Raji (cell line): Measurements from ENCODE around the gene ADGRG3.

ENCODE experiments used
- POLR2A ChIP-seq: IDR thresholded peaks from 2 replicates; pipeline ENCODE4 v1.6.1; 2011; ENCODE audit warnings: low read depth, low read length, control low read depth; ENCODE audit not compliant: insufficient read depth

Gene ADGRG3

GRCh38 chr16:57627184-57627871, 40.8 kb upstream of the ADGRG3 start:
- TF ChIP-seq POLR2A, result no peak

- TF ChIP-seq POLR2A, result no peak
Measured at GRCh38 chr16:57628008-57628781, 39.9 kb upstream of the ADGRG3 start, which contains the start of gene ADGRG1. Gene ADGRG1, plus strand, starts transcription at chr16:57628630. Its CDS starts 21,658 bp downstream, at chr16:57650288.

GRCh38 chr16:57628783-57629293, 39.3 kb upstream of the ADGRG3 start:
- no peak for TF ChIP-seq POLR2A

GRCh38 chr16:57629516-57630406, 38.3 kb upstream of the ADGRG3 start:
- TF ChIP-seq POLR2A, result no peak

GRCh38 chr16:57630407-57630797, 37.7 kb upstream of the ADGRG3 start:
- TF ChIP-seq POLR2A, result no peak

GRCh38 chr16:57630931-57631845, 36.9 kb upstream of the ADGRG3 start:
- no peak for TF ChIP-seq POLR2A

GRCh38 chr16:57632568-57632967, 35.5 kb upstream of the ADGRG3 start:
- TF ChIP-seq POLR2A, result no peak

- no peak for TF ChIP-seq POLR2A
Measured at GRCh38 chr16:57633383-57634064, 34.6 kb upstream of the ADGRG3 start.

- TF ChIP-seq POLR2A, result no peak
Measured at GRCh38 chr16:57634171-57634570, 33.9 kb upstream of the ADGRG3 start.

- TF ChIP-seq POLR2A, result no peak
Measured at GRCh38 chr16:57635266-57636097, 32.6 kb upstream of the ADGRG3 start.

- no peak for TF ChIP-seq POLR2A
Measured at GRCh38 chr16:57636184-57636583, 31.9 kb upstream of the ADGRG3 start.

- TF ChIP-seq POLR2A, result no peak
Measured at GRCh38 chr16:57637020-57637419, 31.1 kb upstream of the ADGRG3 start.

GRCh38 chr16:57637424-57637823, 30.7 kb upstream of the ADGRG3 start:
- no peak for TF ChIP-seq POLR2A
